Astrocyte (in vitro differentiated cells and primary cell): ENCODE results near the gene ALOXE3. TPM values are rescaled to one million over a fixed set of nuclear protein-coding genes. Genes with fewer than 3 reads are reported as not detected.

Experiments
- DNase-seq: peaks from one replicate; pipeline ENCODE4 v3.0.0-alpha.2; 2010; ENCODE audit warnings: low read depth
- FAIRE-seq: peaks from 2 replicates; lab custom pipeline; 2011; peaks lifted over from hg19 to GRCh38; lab: Jason Lieb, UNC
- H2AFZ ChIP-seq: 2 replicates; pipeline ENCODE4 v1.6.0; 2012; ENCODE audit warnings: low read depth, low read length, inconsistent platforms
- H3K27ac ChIP-seq: 2 replicates; pipeline ENCODE4 v1.5.1; 2011; ENCODE audit warnings: low read depth, low read length, inconsistent platforms
- H3K27me3 ChIP-seq: 2 replicates; pipeline ENCODE4 v1.6.0; 2011; ENCODE audit warnings: low read length, inconsistent platforms; ENCODE audit not compliant: insufficient read depth
- H3K36me3 ChIP-seq: 2 replicates; pipeline ENCODE4 v1.5.1; 2011; ENCODE audit warnings: low read length, inconsistent platforms; ENCODE audit not compliant: insufficient read depth
- H3K4me1 ChIP-seq: 2 replicates; pipeline ENCODE4 v1.5.1; 2011; ENCODE audit warnings: low read length, inconsistent platforms; ENCODE audit not compliant: insufficient read depth
- H3K4me2 ChIP-seq: 2 replicates; pipeline ENCODE4 v1.6.0; 2012; ENCODE audit warnings: low read length, inconsistent platforms
- H3K4me3 ChIP-seq: 2 replicates; pipeline ENCODE4 v1.5.1; 2011; ENCODE audit warnings: low read depth, mild to moderate bottlenecking, low read length, inconsistent platforms; ENCODE audit not compliant: insufficient read depth
- H3K79me2 ChIP-seq: 2 replicates; pipeline ENCODE4 v1.6.0; 2012; ENCODE audit warnings: mild to moderate bottlenecking, low read length, inconsistent platforms; ENCODE audit not compliant: insufficient read depth
- H3K9ac ChIP-seq: 2 replicates; pipeline ENCODE4 v1.6.0; 2012; ENCODE audit warnings: mild to moderate bottlenecking, low read length, inconsistent platforms
- H3K9me3 ChIP-seq: 2 replicates; pipeline ENCODE4 v1.5.1; 2012; ENCODE audit warnings: low read depth, mild to moderate bottlenecking, low read length, inconsistent platforms; ENCODE audit not compliant: insufficient read depth
- H4K20me1 ChIP-seq: 2 replicates; pipeline ENCODE4 v1.6.0; 2012; ENCODE audit warnings: low read length, inconsistent platforms; ENCODE audit not compliant: insufficient read depth
- H3K27ac Mint-ChIP-seq: one replicate; pipeline ENCODE4 v1.8.0; 2021; ENCODE audit warnings: mild to moderate bottlenecking, mixed read lengths; ENCODE audit not compliant: unreplicated experiment
- H3K27me3 Mint-ChIP-seq: one replicate; pipeline ENCODE4 v1.8.0; 2021; ENCODE audit warnings: low read depth, mixed read lengths; ENCODE audit not compliant: unreplicated experiment
- H3K36me3 Mint-ChIP-seq: one replicate; pipeline ENCODE4 v1.8.0; 2021; ENCODE audit warnings: low read depth, mixed read lengths; ENCODE audit not compliant: unreplicated experiment
- H3K4me1 Mint-ChIP-seq: one replicate; pipeline ENCODE4 v1.8.0; 2021; ENCODE audit warnings: low read depth, mixed read lengths; ENCODE audit not compliant: unreplicated experiment
- H3K4me3 Mint-ChIP-seq: one replicate; pipeline ENCODE4 v1.8.0; 2021; ENCODE audit warnings: mild to moderate bottlenecking, moderate library complexity, mixed read lengths; ENCODE audit not compliant: unreplicated experiment
- H3K9me3 Mint-ChIP-seq: one replicate; pipeline ENCODE4 v1.8.0; 2021; ENCODE audit warnings: mild to moderate bottlenecking, mixed read lengths; ENCODE audit not compliant: unreplicated experiment
- EZH2 ChIP-seq: IDR thresholded peaks from 2 replicates; pipeline ENCODE4 v1.6.1; 2012; ENCODE audit warnings: mild to moderate bottlenecking, low read length, inconsistent platforms; ENCODE audit not compliant: insufficient read depth
- total RNA-seq: library from RNA; stranded (reverse); gene quantifications from 2 replicates; pipeline ENCODE4 v1.2.1, GENCODE V29; 2021
- TF ChIP-seq, protein P1 (sequence below): IDR thresholded peaks from 2 replicates; pipeline ENCODE4 v1.5.1; 2011; ENCODE audit warnings: low read depth, mild to moderate bottlenecking, inconsistent platforms, low read length, moderate library complexity; ENCODE audit not compliant: insufficient read depth

Gene ALOXE3
- total RNA-seq, 1 donor from 2014 or later: 0.82 TPM

DNA sequence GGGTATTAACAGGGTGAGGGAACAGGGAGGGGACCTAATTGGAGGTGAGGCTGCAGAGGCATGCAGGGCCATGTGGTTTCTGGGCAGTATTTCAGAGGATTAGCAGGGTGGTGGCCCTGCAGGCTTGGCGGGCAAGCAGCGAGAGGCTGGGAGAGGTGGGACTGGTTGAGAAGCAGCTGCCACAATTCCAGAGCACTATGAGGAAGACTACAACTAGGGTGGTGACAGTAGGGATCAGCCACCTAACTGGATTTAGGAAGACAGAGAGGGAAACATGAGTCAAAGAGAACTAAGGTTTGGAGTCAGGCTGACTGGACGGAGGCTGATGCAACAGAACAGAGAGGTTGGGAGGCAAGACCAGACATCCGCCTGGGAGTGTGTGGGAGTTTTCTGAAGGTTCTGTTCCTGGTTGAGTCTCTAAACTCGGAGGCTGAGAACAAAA lies 12.3 kb downstream of the ALOXE3 start:
- Histone ChIP-seq H3K4me2 (no peak overlapping the region), H3K79me2 (no peaks in the 10 kb centered on the region), H3K4me1 (peaks cover 6% of the 10 kb centered on the region), H3K4me3 (no peak overlapping the region), H2AFZ (no peak overlapping the region), H3K9me3 (no peaks in the 10 kb centered on the region), H3K27ac (no peak overlapping the region), H4K20me1 (no peaks in the 10 kb centered on the region), H3K27me3 (peaks cover 21% of the 10 kb centered on the region), H3K9ac (no peak overlapping the region), H3K36me3 (no peaks in the 10 kb centered on the region)
- H3K36me3 Mint-ChIP-seq: no peaks in the 10 kb centered on the region
- H3K27me3 Mint-ChIP-seq: peaks cover 50% of the 10 kb centered on the region
- FAIRE-seq (no peak), DNase-seq (no peak)
- H3K9me3 Mint-ChIP-seq: peaks cover 6% of the 10 kb centered on the region
- H3K4me3 Mint-ChIP-seq: no peak overlapping the region
- H3K4me1 Mint-ChIP-seq: peaks cover 4% of the 10 kb centered on the region
- H3K27ac Mint-ChIP-seq: peak overlapping the region; percentile 89
- no peak for TF ChIP-seq EZH2
- TF ChIP-seq, protein P1, sequence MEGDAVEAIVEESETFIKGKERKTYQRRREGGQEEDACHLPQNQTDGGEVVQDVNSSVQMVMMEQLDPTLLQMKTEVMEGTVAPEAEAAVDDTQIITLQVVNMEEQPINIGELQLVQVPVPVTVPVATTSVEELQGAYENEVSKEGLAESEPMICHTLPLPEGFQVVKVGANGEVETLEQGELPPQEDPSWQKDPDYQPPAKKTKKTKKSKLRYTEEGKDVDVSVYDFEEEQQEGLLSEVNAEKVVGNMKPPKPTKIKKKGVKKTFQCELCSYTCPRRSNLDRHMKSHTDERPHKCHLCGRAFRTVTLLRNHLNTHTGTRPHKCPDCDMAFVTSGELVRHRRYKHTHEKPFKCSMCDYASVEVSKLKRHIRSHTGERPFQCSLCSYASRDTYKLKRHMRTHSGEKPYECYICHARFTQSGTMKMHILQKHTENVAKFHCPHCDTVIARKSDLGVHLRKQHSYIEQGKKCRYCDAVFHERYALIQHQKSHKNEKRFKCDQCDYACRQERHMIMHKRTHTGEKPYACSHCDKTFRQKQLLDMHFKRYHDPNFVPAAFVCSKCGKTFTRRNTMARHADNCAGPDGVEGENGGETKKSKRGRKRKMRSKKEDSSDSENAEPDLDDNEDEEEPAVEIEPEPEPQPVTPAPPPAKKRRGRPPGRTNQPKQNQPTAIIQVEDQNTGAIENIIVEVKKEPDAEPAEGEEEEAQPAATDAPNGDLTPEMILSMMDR: no peak

DNA sequence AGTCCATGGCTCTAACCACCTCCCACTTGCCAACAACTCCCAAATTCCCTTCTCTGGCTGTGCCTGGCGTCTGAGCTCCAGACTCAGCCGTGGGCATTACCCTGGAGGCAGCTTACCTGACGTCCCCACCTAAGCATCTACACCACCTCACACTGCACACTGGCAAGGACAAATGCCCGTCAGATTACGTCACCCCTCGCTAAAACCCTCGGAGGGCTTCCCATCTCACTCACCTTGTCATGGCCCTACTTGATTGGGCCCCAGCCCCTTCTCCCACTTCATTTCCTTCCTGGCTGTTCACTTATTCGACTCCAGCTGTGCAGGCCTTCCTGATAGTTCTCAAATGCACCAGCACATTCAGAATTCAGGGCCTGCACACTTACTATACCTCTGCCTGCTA lies 13.4 kb downstream of the ALOXE3 start:
- no peak overlapping the region for H2AFZ ChIP-seq
- no peak overlapping the region for H3K9ac ChIP-seq
- H3K27ac ChIP-seq: no peak overlapping the region
- no peak overlapping the region for H3K4me3 ChIP-seq
- TF ChIP-seq, protein P1: no peak
- TF ChIP-seq EZH2: no peak
- Mint-ChIP-seq H3K27me3 (peaks cover 44% of the 10 kb centered on the region), H3K4me1 (peaks cover 4% of the 10 kb centered on the region), H3K36me3 (no peaks in the 10 kb centered on the region), H3K4me3 (no peak overlapping the region), H3K27ac (no peak overlapping the region), H3K9me3 (peaks cover 6% of the 10 kb centered on the region)
- DNase-seq: no peak
- no peaks in the 10 kb centered on the region for H3K36me3 ChIP-seq
- H3K4me1 ChIP-seq: peaks cover under 1% of the 10 kb centered on the region
- no peak for FAIRE-seq
- no peaks in the 10 kb centered on the region for H3K9me3 ChIP-seq
- no peak overlapping the region for H3K4me2 ChIP-seq
- peaks cover 14% of the 10 kb centered on the region for H3K27me3 ChIP-seq
- H4K20me1 ChIP-seq: no peaks in the 10 kb centered on the region
- no peaks in the 10 kb centered on the region for H3K79me2 ChIP-seq

DNA sequence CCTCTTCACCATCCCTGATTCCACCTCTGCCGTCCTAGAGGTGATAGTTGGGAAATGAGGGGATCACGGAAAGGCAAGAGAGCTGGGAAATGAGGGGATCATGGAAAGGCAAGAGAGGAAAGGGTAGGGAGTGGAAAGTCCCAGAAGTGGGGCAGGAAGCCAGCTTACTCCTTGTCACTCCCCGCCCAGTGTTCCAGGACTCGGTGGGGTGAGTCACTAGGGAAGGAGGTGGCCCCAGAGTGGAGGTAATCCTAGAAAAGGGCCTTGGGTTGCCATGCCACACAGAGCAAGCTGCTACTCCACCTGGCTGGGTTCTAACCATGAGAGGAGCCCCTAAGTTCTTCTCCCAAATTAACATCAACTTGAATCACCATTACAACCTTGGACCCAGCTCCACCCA lies 14.8 kb downstream of the ALOXE3 start:
- H3K27me3 ChIP-seq: peaks cover 12% of the 10 kb centered on the region
- no peaks in the 10 kb centered on the region for H3K79me2 ChIP-seq
- DNase-seq (no peak), FAIRE-seq (no peak)
- H3K27me3 Mint-ChIP-seq: peaks cover 34% of the 10 kb centered on the region
- no peak overlapping the region for H3K4me2 ChIP-seq
- no peak overlapping the region for H2AFZ ChIP-seq
- H3K4me1 Mint-ChIP-seq: peaks cover 4% of the 10 kb centered on the region
- H4K20me1 ChIP-seq: no peaks in the 10 kb centered on the region
- H3K9ac ChIP-seq: no peak overlapping the region
- H3K27ac Mint-ChIP-seq: no peak overlapping the region
- H3K4me1 ChIP-seq: no peaks in the 10 kb centered on the region
- H3K36me3 Mint-ChIP-seq: no peaks in the 10 kb centered on the region
- TF ChIP-seq, protein P1: no peak
- no peak for TF ChIP-seq EZH2
- H3K4me3 ChIP-seq: no peak overlapping the region
- H3K4me3 Mint-ChIP-seq: peak overlapping the region; percentile 52
- H3K27ac ChIP-seq: no peak overlapping the region
- H3K9me3 Mint-ChIP-seq: peaks cover 6% of the 10 kb centered on the region
- H3K36me3 ChIP-seq: no peaks in the 10 kb centered on the region
- H3K9me3 ChIP-seq: no peaks in the 10 kb centered on the region
